Stimulated activated memory B cell treated with anti-CD40 and anti-IgM and Interleukin-4, amounts not matched to agents 10 μg/mL and 1 μg/mL and 100 μg/mL, for 72 hours (primary cell): Measurements from ENCODE around the gene MEX3A.
A peak's percentile ranks its signal among the peaks of the same experiment; 100 is the strongest.

Experiments
- ATAC-seq: fragments of 150-1000 bp; cut with Tn5 transposase; 2 replicates; pipeline ENCODE4 v1.10.0; 2021
- H3K27ac Mint-ChIP-seq: one replicate; pipeline ENCODE4 v1.8.0; 2022; ENCODE audit warnings: mild to moderate bottlenecking, mixed read lengths
- H3K27me3 Mint-ChIP-seq: one replicate; pipeline ENCODE4 v1.8.0; 2022; ENCODE audit warnings: mixed read lengths
- H3K36me3 Mint-ChIP-seq: one replicate; pipeline ENCODE4 v1.8.0; 2022; ENCODE audit warnings: mixed read lengths
- H3K4me1 Mint-ChIP-seq: one replicate; pipeline ENCODE4 v1.8.0; 2022; ENCODE audit warnings: mixed read lengths
- H3K4me3 Mint-ChIP-seq: one replicate; pipeline ENCODE4 v1.8.0; 2022; ENCODE audit warnings: mild to moderate bottlenecking, moderate library complexity, mixed read lengths
- H3K9me3 Mint-ChIP-seq: one replicate; pipeline ENCODE4 v1.8.0; 2022; ENCODE audit warnings: mixed read lengths

Gene MEX3A

DNA sequence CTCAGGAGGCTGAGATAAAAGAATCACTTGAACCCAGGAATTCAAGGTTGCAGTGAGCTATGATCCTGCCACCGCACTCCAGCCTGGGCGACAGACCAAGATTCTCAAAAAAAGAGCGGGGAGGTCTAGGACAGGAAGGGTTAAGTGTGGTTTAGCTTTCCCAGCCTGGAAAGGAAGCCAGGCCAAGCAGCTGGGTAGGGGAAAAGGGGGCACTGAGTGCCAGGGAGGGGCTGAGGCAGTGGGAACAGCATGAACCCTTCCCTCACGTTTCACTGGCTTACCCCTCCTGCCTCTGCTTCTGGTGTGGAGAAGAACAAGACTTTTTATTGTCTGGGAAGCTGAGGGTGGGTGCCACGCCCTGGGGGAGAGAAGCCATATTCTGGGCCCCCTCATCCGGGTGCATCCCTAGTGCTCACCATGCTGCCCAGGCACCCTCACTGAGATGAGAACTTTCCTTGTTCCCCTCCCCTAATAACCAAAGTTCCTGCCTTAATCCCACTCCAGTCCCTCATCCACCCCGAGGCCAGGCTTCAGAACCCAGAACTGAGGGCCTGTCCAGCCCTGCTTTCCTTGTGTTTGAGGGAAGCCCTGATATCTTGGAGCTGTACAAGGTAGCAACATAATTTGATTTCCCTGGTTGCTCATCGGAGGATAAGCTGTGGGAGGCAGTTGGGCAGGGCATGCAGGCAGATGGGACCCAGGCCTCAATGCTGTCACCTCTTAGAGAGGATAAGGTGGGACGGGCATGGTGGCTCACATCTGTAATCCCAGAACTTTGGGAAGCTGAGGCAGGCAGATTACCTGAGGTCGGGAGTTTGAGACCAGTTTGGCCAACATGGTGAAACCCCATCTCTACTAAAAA lies 30.2 kb upstream of the MEX3A start:
- ATAC-seq = no peak
- Mint-ChIP-seq H3K27ac (peak overlapping the region; percentile 95), H3K4me1 (peaks cover 73% of the 10 kb centered on the region), H3K9me3 (no peaks in the 10 kb centered on the region), H3K4me3 (no peak overlapping the region), H3K27me3 (peaks cover 9% of the 10 kb centered on the region), H3K36me3 (peaks cover 14% of the 10 kb centered on the region)

DNA sequence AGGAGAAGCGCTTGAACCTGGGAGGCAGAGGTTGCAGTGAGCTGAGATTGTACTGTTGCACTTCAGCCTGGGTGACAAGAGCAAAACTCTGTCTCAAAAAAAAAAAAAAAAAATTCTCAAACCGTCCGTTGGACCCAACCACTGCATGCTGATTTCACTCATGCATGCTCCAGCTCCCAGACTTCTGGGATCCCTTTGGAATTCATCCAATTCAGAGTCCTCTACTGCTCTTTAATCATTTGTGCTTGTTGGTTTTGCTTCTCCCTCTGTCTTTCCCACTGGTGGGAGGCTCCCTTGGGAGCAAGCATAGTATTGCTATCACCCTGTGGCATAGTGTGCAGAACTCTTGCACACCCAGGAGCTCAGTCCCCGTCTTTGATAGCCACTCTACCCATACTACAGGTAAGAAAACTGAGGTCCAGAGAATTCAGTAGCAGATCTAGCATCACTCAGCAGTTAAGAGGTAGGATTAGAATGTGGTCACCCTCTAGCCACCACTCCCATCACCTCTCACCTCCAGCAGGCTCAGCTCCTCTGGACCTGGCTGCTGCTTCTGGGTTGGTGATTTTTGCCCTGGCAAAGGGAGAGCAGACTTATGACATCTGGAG lies 29.2 kb upstream of the MEX3A start:
- peaks cover 5% of the 10 kb centered on the region for H3K27me3 Mint-ChIP-seq
- H3K36me3 Mint-ChIP-seq = peaks cover 11% of the 10 kb centered on the region
- no peak overlapping the region for H3K4me3 Mint-ChIP-seq
- ATAC-seq = no peak
- H3K27ac Mint-ChIP-seq = no peak overlapping the region
- peaks cover 81% of the 10 kb centered on the region for H3K4me1 Mint-ChIP-seq
- no peaks in the 10 kb centered on the region for H3K9me3 Mint-ChIP-seq

DNA sequence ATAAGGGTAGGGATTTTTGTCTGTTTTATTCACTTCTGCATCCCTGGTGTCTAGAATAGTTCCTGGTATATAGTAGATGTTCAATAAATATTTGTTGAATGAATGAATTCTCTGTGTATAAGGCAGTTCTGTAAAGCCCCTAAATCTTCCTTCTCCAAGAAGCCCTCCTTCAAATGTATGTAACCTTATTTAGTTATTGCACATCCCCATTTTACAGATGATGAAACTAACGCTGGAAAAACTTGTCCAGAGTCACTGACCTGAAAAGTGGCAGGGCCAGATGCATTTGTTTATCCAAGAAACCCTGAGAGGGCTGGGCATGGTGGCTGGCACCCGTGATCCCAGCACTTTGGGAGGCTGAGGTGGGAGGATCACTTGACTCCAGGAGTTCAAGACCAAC lies 28.0 kb upstream of the MEX3A start:
- H3K27ac Mint-ChIP-seq = no peak overlapping the region
- no peaks in the 10 kb centered on the region for H3K27me3 Mint-ChIP-seq
- no peak overlapping the region for H3K4me3 Mint-ChIP-seq
- peaks cover 83% of the 10 kb centered on the region for H3K4me1 Mint-ChIP-seq
- H3K9me3 Mint-ChIP-seq = no peaks in the 10 kb centered on the region
- H3K36me3 Mint-ChIP-seq = peaks cover 5% of the 10 kb centered on the region
- ATAC-seq = no peak

DNA sequence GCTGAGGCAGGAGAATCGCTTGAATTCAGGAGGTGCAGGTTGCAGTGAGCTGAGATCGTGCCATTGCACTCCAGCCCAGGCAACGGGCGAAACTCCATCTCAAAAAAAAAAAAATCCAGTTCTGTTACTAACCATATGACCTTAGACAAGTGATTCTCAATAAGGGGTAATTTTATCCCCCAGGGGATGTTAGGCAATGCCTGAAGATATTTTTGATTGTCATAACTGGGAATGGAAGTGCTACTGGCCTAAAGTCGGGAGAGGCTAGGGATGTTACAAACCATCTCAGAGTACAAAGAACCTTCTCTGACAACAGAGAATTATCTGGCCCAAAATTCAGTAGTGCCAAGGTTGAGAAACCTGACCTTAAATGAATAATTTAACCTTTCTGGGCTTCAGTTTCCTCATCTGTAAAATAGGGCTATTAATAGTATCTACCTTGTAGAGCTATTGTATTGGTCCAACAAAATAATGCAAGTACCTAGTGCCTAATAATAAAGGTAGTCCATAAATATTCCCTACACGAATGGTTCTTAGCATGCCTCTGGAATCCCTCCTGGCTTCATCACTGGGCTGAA lies 26.5 kb upstream of the MEX3A start:
- Mint-ChIP-seq H3K27ac (peak overlapping the region; percentile 98), H3K27me3 (no peaks in the 10 kb centered on the region), H3K9me3 (no peaks in the 10 kb centered on the region), H3K4me3 (peak overlapping the region; percentile 46), H3K4me1 (peaks cover 83% of the 10 kb centered on the region), H3K36me3 (no peaks in the 10 kb centered on the region)
- ATAC-seq = no peak

DNA sequence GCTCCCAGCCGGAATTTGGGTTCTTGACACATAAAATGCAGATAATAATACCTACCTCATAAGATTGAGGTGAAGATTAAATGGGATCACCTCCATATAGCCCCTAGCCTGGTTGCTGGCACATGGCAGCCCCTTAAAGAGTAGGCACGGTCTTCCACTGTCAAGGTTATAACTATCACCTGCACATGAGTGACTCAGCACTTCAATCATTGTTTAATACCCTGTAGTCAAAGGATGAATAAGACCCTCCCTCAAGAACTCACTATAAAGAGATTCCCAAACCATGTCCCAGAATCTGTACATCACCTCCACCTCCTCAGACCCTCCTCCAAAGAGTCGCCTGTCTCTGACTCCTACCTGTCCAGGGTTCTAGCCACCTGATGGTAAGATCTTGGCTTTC lies 25.8 kb upstream of the MEX3A start:
- no peak for ATAC-seq
- no peaks in the 10 kb centered on the region for H3K27me3 Mint-ChIP-seq
- H3K36me3 Mint-ChIP-seq = no peaks in the 10 kb centered on the region
- H3K9me3 Mint-ChIP-seq = no peaks in the 10 kb centered on the region
- peak overlapping the region; percentile 98 for H3K27ac Mint-ChIP-seq
- H3K4me3 Mint-ChIP-seq = peak overlapping the region; percentile 46
- H3K4me1 Mint-ChIP-seq = peaks cover 83% of the 10 kb centered on the region

DNA sequence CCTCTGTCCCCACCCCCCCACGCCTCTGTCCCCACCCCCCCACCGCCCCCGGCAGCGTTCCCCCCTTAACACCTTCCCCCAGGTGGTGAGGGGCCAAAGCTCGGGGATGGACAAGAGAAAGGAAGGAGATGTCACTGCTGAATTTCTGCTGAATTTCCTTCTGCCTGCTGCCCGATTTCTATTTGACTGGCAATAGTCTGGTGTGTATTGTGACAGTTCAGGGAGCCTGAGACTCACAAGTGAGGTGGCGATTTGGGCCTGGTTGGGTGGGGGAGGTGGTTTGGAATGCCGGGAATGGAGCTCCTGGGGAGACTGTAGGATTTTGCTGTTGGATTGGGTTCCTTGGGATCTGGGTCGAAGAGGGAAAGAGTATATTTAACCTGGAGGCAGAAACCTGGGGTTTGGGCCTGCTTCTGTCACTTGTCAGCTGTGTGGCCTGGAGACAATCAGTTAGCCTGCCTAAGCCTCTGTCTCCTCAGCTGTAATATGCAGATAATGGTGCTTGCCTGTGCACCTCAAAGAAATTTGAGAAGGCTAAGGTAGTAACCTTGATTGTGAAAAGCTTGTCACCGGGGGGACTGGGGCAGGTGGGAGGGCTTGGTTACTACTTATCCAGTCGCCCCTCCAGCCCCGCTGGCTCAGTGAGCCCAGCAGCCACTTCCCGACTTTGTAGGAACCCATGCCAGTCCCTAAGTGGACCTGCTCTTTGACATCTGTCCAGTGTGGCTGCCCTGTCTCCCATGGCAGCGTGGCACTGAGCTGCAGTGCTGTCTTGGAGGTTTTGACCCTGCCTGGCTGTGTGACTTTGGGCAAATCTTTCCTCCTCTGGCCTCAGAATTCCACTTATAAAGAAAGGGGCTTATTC lies 24.6 kb upstream of the MEX3A start:
- ATAC-seq = peak; percentile 70
- no peaks in the 10 kb centered on the region for H3K9me3 Mint-ChIP-seq
- peak overlapping the region; percentile 98 for H3K27ac Mint-ChIP-seq
- peaks cover 83% of the 10 kb centered on the region for H3K4me1 Mint-ChIP-seq
- no peaks in the 10 kb centered on the region for H3K27me3 Mint-ChIP-seq
- H3K4me3 Mint-ChIP-seq = peak overlapping the region; percentile 87
- no peaks in the 10 kb centered on the region for H3K36me3 Mint-ChIP-seq

DNA sequence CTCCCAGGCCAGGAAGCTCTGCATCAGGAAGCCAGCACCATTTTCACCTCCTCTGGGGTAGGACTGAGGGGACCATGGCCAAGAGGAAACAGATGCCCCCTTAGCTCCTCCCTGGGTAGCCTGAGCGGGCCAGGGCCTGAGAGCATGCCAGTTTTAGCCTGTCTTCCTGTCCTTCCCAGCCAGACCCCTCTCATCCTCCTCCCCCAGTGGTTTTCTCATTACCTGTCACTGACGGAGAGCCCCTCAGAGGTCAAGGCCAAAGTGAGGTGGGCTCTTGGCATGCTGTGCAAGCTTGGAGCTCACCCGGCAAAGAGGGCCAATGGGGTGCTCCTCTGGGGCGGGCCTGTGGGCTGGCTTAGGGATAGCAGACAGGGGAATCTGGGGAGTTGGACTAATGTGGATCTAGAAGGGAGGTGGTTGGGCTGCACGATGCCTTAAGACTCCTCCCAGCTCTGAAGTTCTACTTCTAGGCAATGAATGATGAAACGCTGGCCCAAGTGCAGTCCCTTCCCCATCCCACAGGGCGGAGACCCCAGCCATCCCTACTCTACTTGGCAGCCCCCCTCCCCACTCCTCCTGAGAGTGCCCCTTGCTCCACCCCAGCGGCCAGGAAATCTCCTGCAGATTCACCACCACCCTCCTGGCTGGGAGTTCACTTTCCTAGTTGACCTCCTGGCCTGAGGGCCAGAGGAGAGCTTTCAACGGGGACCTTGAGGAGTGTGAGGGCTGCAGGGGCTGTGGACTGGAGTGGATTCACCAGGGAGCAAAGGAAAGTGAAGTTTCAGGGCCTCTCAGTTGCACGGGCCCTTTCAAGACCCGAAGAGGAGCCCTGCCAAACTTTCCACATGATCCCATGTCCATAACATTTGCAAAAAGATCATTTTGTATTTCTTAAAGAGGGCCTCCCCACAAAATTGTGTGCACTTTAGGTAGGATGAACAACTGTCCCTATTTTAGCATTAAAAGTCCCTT lies 22.9 kb upstream of the MEX3A start:
- H3K4me3 Mint-ChIP-seq = peak overlapping the region; percentile 87

DNA sequence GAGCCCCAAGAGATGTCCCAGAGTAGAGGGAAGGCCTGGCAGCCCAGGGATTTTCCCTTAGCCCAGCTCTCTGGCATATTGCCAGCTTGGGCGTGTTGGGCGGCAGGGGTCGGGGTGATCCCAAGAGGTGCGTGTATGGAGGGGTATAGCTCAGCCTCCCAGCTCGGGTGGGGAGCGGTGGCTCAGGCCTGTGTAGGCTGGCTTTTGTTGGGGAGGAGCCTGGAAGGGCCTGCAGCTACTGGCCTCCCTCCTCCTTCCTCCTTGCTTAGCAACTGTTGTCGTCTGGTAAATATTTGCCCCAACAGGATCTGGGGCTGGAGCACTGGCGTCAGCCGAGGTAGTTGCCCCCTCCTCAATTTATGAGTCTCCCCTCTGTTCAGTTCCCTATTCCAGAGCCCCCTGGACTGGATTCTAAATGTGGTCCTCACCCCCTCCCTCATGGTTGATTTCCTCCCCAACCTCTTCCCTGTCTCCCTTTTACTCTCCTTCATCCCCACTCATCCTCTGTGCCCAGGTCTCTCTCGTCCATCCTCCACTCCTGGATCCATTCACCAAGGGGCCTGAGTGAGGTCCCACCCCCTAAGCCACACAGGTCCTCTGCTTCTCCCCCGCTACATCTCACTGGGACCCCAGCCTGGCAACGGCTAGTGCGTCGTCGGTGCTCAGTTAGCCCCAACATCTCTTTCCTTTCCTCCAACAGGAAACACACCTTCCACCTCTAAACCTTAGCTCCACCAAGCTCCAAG lies 22.0 kb upstream of the MEX3A start:
- Mint-ChIP-seq H3K27me3 (no peaks in the 10 kb centered on the region), H3K4me1 (peaks cover 84% of the 10 kb centered on the region), H3K27ac (peak overlapping the region; percentile 98), H3K9me3 (no peaks in the 10 kb centered on the region), H3K36me3 (no peaks in the 10 kb centered on the region), H3K4me3 (peak overlapping the region; percentile 3)
- ATAC-seq = peak; percentile 17

More for the DNA sequence above, 22.9 kb upstream of the MEX3A start:
- Mint-ChIP-seq H3K4me1 (peaks cover 88% of the 10 kb centered on the region), H3K27ac (peak overlapping the region; percentile 98), H3K9me3 (no peaks in the 10 kb centered on the region), H3K36me3 (no peaks in the 10 kb centered on the region), H3K27me3 (no peaks in the 10 kb centered on the region)
- ATAC-seq = no peak

DNA sequence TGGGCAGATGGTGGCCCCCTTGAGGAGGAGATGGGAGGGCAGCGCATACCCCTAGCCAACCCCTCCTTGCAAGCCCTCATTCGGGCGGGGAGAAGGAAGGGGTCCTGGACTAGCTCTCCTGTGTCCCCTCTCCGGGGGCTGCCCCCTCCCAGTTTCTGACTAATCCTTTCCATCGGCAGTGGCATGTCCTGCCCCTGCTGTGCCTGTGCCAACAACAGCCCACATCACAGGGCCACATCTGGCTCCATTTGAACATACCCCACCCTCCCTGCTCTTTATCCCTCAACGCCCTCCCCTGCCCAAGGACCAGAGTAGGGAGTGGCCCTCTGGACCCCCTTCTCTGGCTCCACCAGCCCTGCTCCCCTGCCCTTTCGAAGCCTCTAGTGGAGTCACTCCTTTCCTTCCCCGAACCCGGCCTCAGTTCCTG lies 21.3 kb upstream of the MEX3A start:
- H3K4me1 Mint-ChIP-seq = peaks cover 80% of the 10 kb centered on the region
- H3K4me3 Mint-ChIP-seq = peak overlapping the region; percentile 16
- H3K27me3 Mint-ChIP-seq = no peaks in the 10 kb centered on the region
- no peaks in the 10 kb centered on the region for H3K9me3 Mint-ChIP-seq
- H3K27ac Mint-ChIP-seq = peak overlapping the region; percentile 98
- no peak for ATAC-seq
- H3K36me3 Mint-ChIP-seq = no peaks in the 10 kb centered on the region

DNA sequence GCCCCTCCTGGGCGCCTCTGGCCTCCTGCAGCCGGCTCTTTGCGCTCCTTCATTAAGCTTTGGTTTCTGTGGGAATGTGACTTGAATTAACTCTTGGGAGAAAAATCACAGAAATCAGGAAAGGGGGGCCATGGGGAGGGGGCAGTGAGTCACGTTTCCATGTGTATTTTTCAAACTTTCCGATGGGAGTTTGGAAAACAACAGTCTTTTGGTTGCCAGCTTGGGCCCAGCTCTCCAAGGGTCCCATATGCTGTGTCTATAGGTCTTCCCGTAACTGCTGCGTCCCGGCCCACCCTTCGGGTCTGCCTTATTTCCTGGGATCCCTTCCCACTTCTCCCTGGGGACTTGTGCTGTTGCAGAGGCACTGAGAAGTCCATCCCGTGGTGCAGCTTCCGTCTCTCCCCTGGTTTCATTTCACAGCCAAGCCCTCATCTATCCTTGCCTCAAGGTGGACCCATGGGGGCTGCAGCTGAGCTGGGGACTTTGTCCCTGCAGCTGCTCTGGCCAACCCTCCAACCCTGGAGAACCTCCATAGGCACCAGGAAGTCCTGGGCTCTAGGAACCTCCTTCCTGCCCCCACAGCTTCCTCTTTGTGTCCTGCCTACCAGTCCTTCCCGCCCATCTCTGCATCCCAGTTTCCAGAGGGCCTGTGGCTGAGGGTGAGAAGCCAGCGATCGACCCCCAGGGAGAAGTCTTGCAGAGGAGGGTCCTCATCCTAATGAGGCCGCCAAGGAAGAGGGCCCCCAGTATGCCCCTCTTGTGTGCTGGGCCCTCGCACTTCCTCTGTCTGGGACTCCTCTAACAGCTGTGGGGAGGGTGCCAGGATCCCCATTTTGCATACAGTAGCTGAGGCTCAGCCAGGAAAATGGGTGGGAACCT lies 20.6 kb upstream of the MEX3A start:
- H3K36me3 Mint-ChIP-seq = no peaks in the 10 kb centered on the region
- peak overlapping the region; percentile 98 for H3K27ac Mint-ChIP-seq
- H3K27me3 Mint-ChIP-seq = no peaks in the 10 kb centered on the region
- H3K4me1 Mint-ChIP-seq = peaks cover 80% of the 10 kb centered on the region
- H3K9me3 Mint-ChIP-seq = no peaks in the 10 kb centered on the region
- no peak overlapping the region for H3K4me3 Mint-ChIP-seq
- no peak for ATAC-seq

DNA sequence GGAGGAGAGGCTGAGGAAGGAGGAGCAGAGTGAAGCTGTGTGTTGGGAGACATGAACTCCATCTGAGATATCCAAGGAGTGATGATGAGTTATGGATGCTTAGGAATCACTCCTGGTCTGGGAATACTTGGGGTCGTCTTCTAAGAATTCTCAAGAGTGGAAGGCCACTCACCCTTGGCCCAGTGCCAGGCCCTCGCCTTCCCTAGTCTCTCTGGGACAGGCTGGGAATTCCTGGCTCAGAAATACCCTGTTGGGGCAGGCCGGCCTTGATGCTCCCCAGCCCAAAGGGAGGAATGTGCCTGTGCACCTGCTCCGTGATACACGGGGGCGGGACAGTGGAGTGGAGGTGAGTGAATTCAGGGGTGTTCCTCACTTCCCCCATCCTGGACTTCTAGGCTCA lies 19.6 kb upstream of the MEX3A start:
- Mint-ChIP-seq H3K4me3 (no peak overlapping the region), H3K9me3 (no peaks in the 10 kb centered on the region), H3K4me1 (peaks cover 81% of the 10 kb centered on the region), H3K27me3 (no peaks in the 10 kb centered on the region), H3K27ac (peak overlapping the region; percentile 62), H3K36me3 (no peaks in the 10 kb centered on the region)
- no peak for ATAC-seq

DNA sequence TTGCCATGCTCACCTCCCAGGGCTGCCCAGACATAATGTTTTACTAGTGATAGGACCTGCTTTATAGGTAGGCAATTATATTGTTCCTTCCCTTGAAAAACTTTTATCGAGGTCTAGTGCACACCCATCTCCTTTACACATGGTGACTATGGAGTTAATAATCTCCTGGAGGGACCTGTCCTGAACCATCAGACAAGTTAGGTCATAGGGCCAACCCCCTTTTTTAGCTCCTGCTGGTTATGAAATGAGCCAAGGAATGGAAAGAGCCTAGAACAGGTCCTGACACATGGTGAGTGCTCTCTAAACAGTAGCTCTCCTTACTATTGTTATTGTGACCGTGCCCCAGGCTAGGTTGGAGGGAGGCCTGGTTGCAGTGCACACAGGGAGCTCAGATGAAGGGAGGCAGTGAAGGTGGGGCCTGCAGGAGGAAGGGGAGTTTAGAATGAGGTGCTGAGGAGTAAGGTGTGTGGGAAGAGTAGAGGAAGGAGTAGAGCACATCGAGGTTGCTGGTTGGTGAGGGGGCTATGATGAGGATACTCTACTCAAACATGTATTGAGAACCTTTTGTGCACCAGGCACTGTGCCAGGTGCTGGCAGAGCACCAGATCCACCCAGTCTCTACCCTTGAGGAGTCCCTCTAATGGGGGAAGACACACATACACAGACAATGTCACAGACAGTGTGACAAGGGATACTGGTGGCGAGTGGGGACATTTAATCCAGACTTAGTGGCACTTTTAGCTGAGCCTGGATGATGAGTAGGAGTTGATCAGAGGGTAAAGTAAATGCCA lies 18.1 kb upstream of the MEX3A start:
- ATAC-seq = no peak
- Mint-ChIP-seq H3K36me3 (no peaks in the 10 kb centered on the region), H3K9me3 (no peaks in the 10 kb centered on the region), H3K4me3 (no peak overlapping the region), H3K27me3 (no peaks in the 10 kb centered on the region), H3K27ac (peak overlapping the region; percentile 62), H3K4me1 (peaks cover 81% of the 10 kb centered on the region)
